Endothelial cell of umbilical vein (primary cell): ENCODE results near the gene AQP7. TPM values are rescaled to one million over a fixed set of nuclear protein-coding genes. Genes with fewer than 3 reads are reported as not detected.

Experiments used
- BruUV-seq: library from RNA; stranded (reverse); fragments of 400-500 nt; replicated peaks from 2 replicates; lab custom pipeline; 2021; lab: Mats Ljungman, UMichigan
- CTCF ChIA-PET: fragments of 300-600, 350-600 bp; sonication (Branson Sonifier 250); formaldehyde crosslinking; loops from one replicate; lab custom pipeline; 2021; ENCODE audit warnings: antibody characterized with exemption, inconsistent platforms; lab: Charles Lee
- POLR2A ChIA-PET: fragments of 300-600, 350-600 bp; sonication (Branson Sonifier 250); formaldehyde crosslinking; loops from one replicate; lab custom pipeline; 2021; ENCODE audit warnings: antibody characterized with exemption, inconsistent platforms; lab: Charles Lee
- DNase-seq: peaks from one replicate; pipeline ENCODE4 v3.0.0-alpha.2; 2011; ENCODE audit warnings: low read depth, low spot score
- FAIRE-seq: peaks from 2 replicates; lab custom pipeline; 2011; peaks lifted over from hg19 to GRCh38; lab: Jason Lieb, UNC
- H2AFZ ChIP-seq: 2 replicates; pipeline ENCODE4 v1.6.0; 2012; ENCODE audit warnings: low read depth, low read length, control low read depth, inconsistent platforms
- H3K27ac ChIP-seq: 2 replicates; pipeline ENCODE4 v1.5.1; 2011; ENCODE audit warnings: low read depth, mild to moderate bottlenecking, control low read depth, low read length, moderate library complexity; ENCODE audit not compliant: insufficient read depth
- H3K27me3 ChIP-seq, 2 experiments: 2 replicates each; pipeline versions ENCODE4 v1.6.0 to v1.6.1; 2011; ENCODE audit warnings: low read length in 2 of 2, mixed read lengths in 1 of 2; ENCODE audit not compliant: control insufficient read depth in 2 of 2, insufficient read depth in 2 of 2
- H3K36me3 ChIP-seq, 2 experiments: 2 replicates in 1 of 2; 3 replicates in 1 of 2; pipeline ENCODE4 v1.5.1; 2011; ENCODE audit warnings: low read length in 2 of 2, mild to moderate bottlenecking in 1 of 2, moderate library complexity in 1 of 2; ENCODE audit not compliant: control insufficient read depth in 2 of 2, insufficient read depth in 2 of 2; ENCODE audit errors: extremely low read depth in 1 of 2
- H3K4me1 ChIP-seq: 3 replicates; pipeline ENCODE4 v1.5.1; 2011; ENCODE audit warnings: mild to moderate bottlenecking, low read length; ENCODE audit not compliant: control insufficient read depth, insufficient read depth; ENCODE audit errors: extremely low read depth
- H3K4me2 ChIP-seq: 2 replicates; pipeline ENCODE4 v1.6.1; 2011; ENCODE audit warnings: low read length, control low read depth, mixed read lengths; ENCODE audit not compliant: insufficient read depth
- H3K4me3 ChIP-seq, 3 experiments: fragments of 200-600 bp in 1 of 3; sonication (generic), shearing (Covaris generic) in 1 of 3; replicated peaks in 1 of 3; 2 replicates each; pipeline ENCODE4 v1.5.1; 2011 to 2016; ENCODE audit warnings: control low read depth in 3 of 3, low read length in 3 of 3, mild to moderate bottlenecking in 2 of 3, inconsistent platforms in 1 of 3, low read depth in 1 of 3, moderate library complexity in 1 of 3; ENCODE audit not compliant: insufficient read depth in 1 of 3
- H3K79me2 ChIP-seq: 2 replicates; pipeline ENCODE4 v1.6.0; 2012; ENCODE audit warnings: low read length, inconsistent platforms; ENCODE audit not compliant: control insufficient read depth, insufficient read depth
- H3K9ac ChIP-seq: replicated peaks from 2 replicates; pipeline ENCODE3; 2011; ENCODE audit warnings: low read length, control low read depth; ENCODE audit not compliant: insufficient read depth; ENCODE audit errors: extremely low read depth
- H3K9me1 ChIP-seq: replicated peaks from 3 replicates; pipeline ENCODE4 v1.6.0; 2011; ENCODE audit warnings: mild to moderate bottlenecking, low read length; ENCODE audit not compliant: control insufficient read depth, insufficient read depth; ENCODE audit errors: extremely low read depth
- H3K9me3 ChIP-seq: replicated peaks from 2 replicates; pipeline ENCODE4 v1.5.1; 2012; ENCODE audit warnings: low read length, inconsistent platforms; ENCODE audit not compliant: control insufficient read depth, insufficient read depth
- H4K20me1 ChIP-seq: replicated peaks from 2 replicates; pipeline ENCODE3; 2011; ENCODE audit warnings: mild to moderate bottlenecking, low read length; ENCODE audit not compliant: control insufficient read depth, insufficient read depth; ENCODE audit errors: extremely low read depth
- CTCF ChIP-seq, 2 donors: IDR thresholded peaks; 1 replicate in 1 of 2; 2 replicates in 1 of 2; pipeline ENCODE4 v1.5.1; 2011; ENCODE audit warnings: low read length in 2 of 2, mild to moderate bottlenecking in 2 of 2, moderate library complexity in 2 of 2, control low read depth in 1 of 2, inconsistent platforms in 1 of 2, low read depth in 1 of 2; ENCODE audit not compliant: insufficient read depth in 1 of 2; ENCODE audit errors: extremely low read depth in 1 of 2
- EZH2 ChIP-seq: IDR thresholded peaks from 2 replicates; pipeline ENCODE4 v1.6.1; 2012; ENCODE audit warnings: borderline replicate concordance, low read depth, mild to moderate bottlenecking, moderate library complexity, low read length, inconsistent platforms; ENCODE audit not compliant: severe bottlenecking
- FOS ChIP-seq: IDR thresholded peaks from 2 replicates; pipeline ENCODE4 v1.6.1; 2011; ENCODE audit warnings: mild to moderate bottlenecking, low read length, moderate library complexity, borderline replicate concordance; ENCODE audit not compliant: insufficient read depth
- GATA2 ChIP-seq: IDR thresholded peaks from 2 replicates; pipeline ENCODE4 v1.7.0; 2011; ENCODE audit warnings: low read depth, mild to moderate bottlenecking, moderate library complexity, mixed read lengths, low read length; ENCODE audit not compliant: insufficient read length, insufficient read depth
- JUN ChIP-seq: IDR thresholded peaks from 2 replicates; pipeline ENCODE4 v1.6.1; 2011; ENCODE audit warnings: borderline replicate concordance, low read depth; ENCODE audit not compliant: insufficient read length, insufficient read depth
- MAX ChIP-seq: IDR thresholded peaks from 2 replicates; pipeline ENCODE4 v1.6.1; 2011; ENCODE audit not compliant: insufficient read depth, insufficient read length
- MYC ChIP-seq: IDR thresholded peaks from one replicate; pipeline ENCODE4 v1.6.1; 2011; ENCODE audit warnings: mild to moderate bottlenecking, low read depth, low read length
- POLR2A ChIP-seq: IDR thresholded peaks from 2 replicates; pipeline ENCODE4 v1.6.1; 2012; ENCODE audit warnings: low read depth, mild to moderate bottlenecking, control low read depth, low read length
- POLR2AphosphoS5 ChIP-seq: IDR thresholded peaks from 2 replicates; pipeline ENCODE4 v1.6.1; 2012; ENCODE audit warnings: low read depth, mild to moderate bottlenecking, control low read depth, low read length, moderate library complexity; ENCODE audit not compliant: insufficient read depth
- dilution Hi-C: fragments of 300-500 bp; cut with MboI; formaldehyde crosslinking; loops from one replicate; pipeline ENCODE4 v1.15.0; 2019; ENCODE audit warnings: low sequenced_read_pairs; ENCODE audit not compliant: extremely low pct_ligation_motif_present
- intact Hi-C: fragments of 100-400 bp; cut with micrococcal nuclease; formaldehyde crosslinking; loops from one replicate; pipeline ENCODE4 v1.10.0; 2022
- polyA plus RNA-seq, 4 experiments: library from polyadenylated mRNA; depleted of rRNA in 3 of 4; stranded (reverse) in 3 of 4; unstranded in 1 of 4; fragments of >200 nt; gene quantifications; 2 replicates each; pipeline versions ENCODE4 v1.2.1 to v1.2.3, GENCODE V29; 2011 to 2012; ENCODE audit warnings: missing spikeins in 1 of 4
- total RNA-seq: library from RNA; stranded (reverse); gene quantifications from 2 replicates; pipeline ENCODE4 v1.2.3, GENCODE V29; 2021

The AQP7 gene
- total and polyA plus RNA-seq, 2 donors (not counting 3 experiments of a cell fraction or from before 2014, with no cell fraction given), result 3.7 TPM; not detected in 1

DNA sequence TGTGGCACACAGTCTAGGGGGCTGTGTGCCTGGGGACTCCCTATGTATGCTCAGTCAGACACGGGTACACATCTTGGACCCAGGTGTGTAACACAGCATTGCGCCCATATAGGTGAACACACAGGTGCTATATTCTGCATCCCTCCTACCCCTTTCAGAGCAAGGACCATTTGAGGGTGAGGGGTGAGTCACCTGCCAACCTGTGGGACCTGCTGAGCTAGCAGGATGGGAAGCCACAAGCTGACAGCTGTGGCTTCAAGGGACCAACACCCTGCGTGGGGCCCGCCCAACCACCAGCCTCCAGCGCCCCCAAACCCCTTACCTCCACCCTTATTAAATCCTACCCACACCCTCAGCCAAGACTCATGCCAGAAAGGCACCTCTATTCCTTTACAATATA lies 14.6 kb upstream of the AQP7 start:
- H3K27ac ChIP-seq, result no peak overlapping the region
- TF ChIP-seq POLR2A (no peak), MYC (no peak), CTCF (IDR thresholded peaks at IDR 0.05; ENCODE audit: extremely low read depth in 1 of 2, insufficient read depth in 1 of 2, low read depth in 1 of 2, low read length in 2 of 2) (no peak), POLR2AphosphoS5 (no peak), JUN (no peak), FOS (no peak), GATA2 (no peak), MAX (no peak), EZH2 (no peak)
- no peaks in the 10 kb centered on the region for H3K9me3 ChIP-seq
- CTCF ChIA-PET, result interaction anchor here (1.2 to 9.3 kb wide), 8 partner anchors 13 to 131 kb away, joined by 4 to 164 read pairs (median 28); partner anchors contain the start of genes AQP3 and AQP7
- H4K20me1 ChIP-seq, result no peaks in the 10 kb centered on the region
- POLR2A ChIA-PET, result no interaction called here
- DNase-seq (no peak), FAIRE-seq (no peak)
- no peaks in the 10 kb centered on the region for H3K4me1 ChIP-seq
- intact Hi-C loops, result loop anchor here (5.0 kb wide), 1 partner anchor 50 kb away; no protein-coding TSS in a partner anchor
- H3K9me1 ChIP-seq, result no peaks in the 10 kb centered on the region
- no TSS peak for BruUV-seq
- H3K36me3 ChIP-seq, result no peaks in the 10 kb centered on the region
- H3K9ac ChIP-seq, result no peak overlapping the region
- H3K4me3 ChIP-seq, result no peak overlapping the region
- dilution Hi-C loops, result no loop called here
- no peaks in the 10 kb centered on the region for H3K79me2 ChIP-seq
- no peak overlapping the region for H3K4me2 ChIP-seq
- H3K27me3 ChIP-seq, result peaks cover 0 to 3% of the 10 kb centered on the region in 2 experiments
- no peak overlapping the region for H2AFZ ChIP-seq
